ENCODE measurements around the gene PCK1. TPM values are rescaled to one million over a fixed set of nuclear protein-coding genes. Genes with fewer than 3 reads are reported as not detected.

The PCK1 gene
- total and polyA plus RNA-seq, 2 donors from 2014 or later, result 29.7 to 551 TPM

- peaks cover 0 to 52% (median 31%) of the 10 kb centered on the region in 3 donors for H3K36me3 ChIP-seq (ENCODE audit: control insufficient read depth in 2 of 3, insufficient read depth in 3 of 3, low read length in 3 of 3)
- intact Hi-C loops (cut with DNase I), result no loop called here
- H3K4me3 ChIP-seq (ENCODE audit: low read length in 3 of 3), result peak overlapping the region; percentile 51 to 78 (median 76)
- peak overlapping the region; percentile 80 to 84 for H3K27ac ChIP-seq (ENCODE audit: low read depth in 2 of 2, low read length in 2 of 2)
- no peak for FAIRE-seq
- H3K9ac ChIP-seq (ENCODE audit: low read length in 3 of 3), result peak overlapping the region in 2 of 3 donors; percentile 43 to 90
- TF ChIP-seq CTCF (IDR thresholded peaks at IDR 0.05; ENCODE audit: borderline replicate concordance, extremely low read depth, insufficient read depth), result no peak
- H3K4me1 ChIP-seq (ENCODE audit: control insufficient read depth in 2 of 3, insufficient read depth in 2 of 3, low read depth in 1 of 3, low read length in 3 of 3), result peaks cover 3 to 8% (median 5%) of the 10 kb centered on the region in 3 donors
- H3K9me3 ChIP-seq (ENCODE audit: control insufficient read depth in 2 of 3, insufficient read depth in 1 of 3, low read length in 3 of 3), result no peaks in the 10 kb centered on the region
- no peak for DNase-seq
- no peaks in the 10 kb centered on the region for H3K27me3 ChIP-seq (ENCODE audit: control insufficient read depth, insufficient read depth, low read length)
These were observed 708 bp downstream of the PCK1 start for GRCh38 chr20:57561356-57562279.

- H3K4me1 ChIP-seq (ENCODE audit: control insufficient read depth in 2 of 3, insufficient read depth in 2 of 3, low read depth in 1 of 3, low read length in 3 of 3), result peaks cover 3 to 8% (median 5%) of the 10 kb centered on the region in 3 donors
- H3K4me3 ChIP-seq (ENCODE audit: low read length in 3 of 3), result peak overlapping the region in 2 of 3 donors; percentile 76 to 78
- intact Hi-C loops (cut with DNase I), result no loop called here
- FAIRE-seq (no peak), DNase-seq (no peak)
- peaks cover 0 to 52% (median 31%) of the 10 kb centered on the region in 3 donors for H3K36me3 ChIP-seq (ENCODE audit: control insufficient read depth in 2 of 3, insufficient read depth in 3 of 3, low read length in 3 of 3)
- H3K9me3 ChIP-seq (ENCODE audit: control insufficient read depth in 2 of 3, insufficient read depth in 1 of 3, low read length in 3 of 3), result no peaks in the 10 kb centered on the region
- TF ChIP-seq CTCF (IDR thresholded peaks at IDR 0.05; ENCODE audit: borderline replicate concordance, extremely low read depth, insufficient read depth), result no peak
- peak overlapping the region in 2 of 3 donors; percentile 49 to 90 for H3K9ac ChIP-seq (ENCODE audit: low read length in 3 of 3)
- H3K27ac ChIP-seq (ENCODE audit: low read depth in 2 of 2, low read length in 2 of 2), result peak overlapping the region; percentile 80 to 84
- H3K27me3 ChIP-seq (ENCODE audit: control insufficient read depth, insufficient read depth, low read length), result no peaks in the 10 kb centered on the region
These were observed 1.9 kb downstream of the PCK1 start for GRCh38 chr20:57562541-57563465.

- intact Hi-C loops (cut with DNase I), result no loop called here
- H3K36me3 ChIP-seq (ENCODE audit: control insufficient read depth in 2 of 3, insufficient read depth in 3 of 3, low read length in 3 of 3), result peaks cover 0 to 52% (median 31%) of the 10 kb centered on the region in 3 donors
- TF ChIP-seq CTCF (IDR thresholded peaks at IDR 0.05; ENCODE audit: borderline replicate concordance, extremely low read depth, insufficient read depth), result no peak
- H3K9me3 ChIP-seq (ENCODE audit: control insufficient read depth in 2 of 3, insufficient read depth in 1 of 3, low read length in 3 of 3), result no peaks in the 10 kb centered on the region
- no peak for FAIRE-seq
- H3K4me3 ChIP-seq (ENCODE audit: low read length in 3 of 3), result peak overlapping the region in 2 of 3 donors; percentile 76 to 78
- peaks cover 3 to 8% (median 5%) of the 10 kb centered on the region in 3 donors for H3K4me1 ChIP-seq (ENCODE audit: control insufficient read depth in 2 of 3, insufficient read depth in 2 of 3, low read depth in 1 of 3, low read length in 3 of 3)
- H3K27ac ChIP-seq (ENCODE audit: low read depth in 2 of 2, low read length in 2 of 2), result peak overlapping the region; percentile 80 to 84
- no peaks in the 10 kb centered on the region for H3K27me3 ChIP-seq (ENCODE audit: control insufficient read depth, insufficient read depth, low read length)
- H3K9ac ChIP-seq (ENCODE audit: low read length in 3 of 3), result peak overlapping the region in 2 of 3 donors; percentile 7 to 90
- DNase-seq, result no peak
These were observed 2.6 kb downstream of the PCK1 start for GRCh38 chr20:57563522-57563921.

Data from kidney (tissue), 14 donors.